ENCODE measurements around the gene U2AF1.
"Not testable (repeated sequence)": the region's sequence is repeated elsewhere in the genome, so short reads cannot be mapped to it uniquely, and the experiment has no call there.

- not testable (repeated sequence) for TF ChIP-seq CTCF, POLR2A (IDR thresholded peaks at IDR 0.05)
Measured at GRCh38 chr21:43064265-43064917, 43.0 kb downstream of the U2AF1 start.

Data from prostate gland (tissue), 2 donors.